GM12872 (cell line): ENCODE data around the gene PRKAG2.
A peak's percentile ranks its signal among the peaks of the same experiment; 100 is the strongest.

Experiments used
- TF ChIP-seq, protein P1 (sequence below): IDR thresholded peaks from 3 replicates; pipeline ENCODE4 v1.5.1; 2011; ENCODE audit warnings: low read depth, mild to moderate bottlenecking, low read length, moderate library complexity; ENCODE audit not compliant: insufficient read depth

Gene PRKAG2

DNA sequence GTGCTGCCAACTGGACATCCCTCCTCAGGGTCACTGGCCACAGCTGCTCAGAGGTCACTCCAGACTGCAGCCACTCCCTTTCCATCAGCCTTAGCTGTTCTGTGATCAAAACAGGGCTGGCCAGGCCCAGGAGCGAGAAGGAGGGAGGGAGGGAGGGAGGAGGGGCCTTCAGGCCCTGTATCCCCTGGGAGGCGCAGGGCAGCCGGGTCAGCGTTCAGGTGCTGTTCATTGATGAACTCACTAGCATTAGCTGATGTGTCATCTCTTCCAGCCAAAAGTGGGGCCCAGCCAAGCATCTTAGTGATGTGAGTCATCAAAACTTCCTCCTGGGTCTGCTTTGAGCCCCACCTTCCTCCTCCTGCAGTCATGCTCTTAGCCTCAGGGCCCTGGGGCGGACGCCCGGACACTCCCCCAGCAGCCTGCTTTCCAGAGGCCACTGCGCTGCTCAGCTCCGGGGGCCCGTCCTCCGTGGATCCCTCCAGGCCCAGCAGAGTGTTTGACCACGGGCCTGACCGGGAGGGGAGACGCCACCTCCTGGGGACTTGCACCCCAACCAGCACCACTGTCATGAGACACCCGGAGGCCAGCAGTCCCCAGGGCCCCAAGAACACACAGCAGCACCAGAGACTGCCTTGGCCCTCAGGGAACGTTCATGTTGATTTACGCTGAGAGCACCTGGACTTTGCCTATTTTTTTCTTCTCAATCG, 149.2 kb downstream of the PRKAG2 start:
- TF ChIP-seq, protein P1, sequence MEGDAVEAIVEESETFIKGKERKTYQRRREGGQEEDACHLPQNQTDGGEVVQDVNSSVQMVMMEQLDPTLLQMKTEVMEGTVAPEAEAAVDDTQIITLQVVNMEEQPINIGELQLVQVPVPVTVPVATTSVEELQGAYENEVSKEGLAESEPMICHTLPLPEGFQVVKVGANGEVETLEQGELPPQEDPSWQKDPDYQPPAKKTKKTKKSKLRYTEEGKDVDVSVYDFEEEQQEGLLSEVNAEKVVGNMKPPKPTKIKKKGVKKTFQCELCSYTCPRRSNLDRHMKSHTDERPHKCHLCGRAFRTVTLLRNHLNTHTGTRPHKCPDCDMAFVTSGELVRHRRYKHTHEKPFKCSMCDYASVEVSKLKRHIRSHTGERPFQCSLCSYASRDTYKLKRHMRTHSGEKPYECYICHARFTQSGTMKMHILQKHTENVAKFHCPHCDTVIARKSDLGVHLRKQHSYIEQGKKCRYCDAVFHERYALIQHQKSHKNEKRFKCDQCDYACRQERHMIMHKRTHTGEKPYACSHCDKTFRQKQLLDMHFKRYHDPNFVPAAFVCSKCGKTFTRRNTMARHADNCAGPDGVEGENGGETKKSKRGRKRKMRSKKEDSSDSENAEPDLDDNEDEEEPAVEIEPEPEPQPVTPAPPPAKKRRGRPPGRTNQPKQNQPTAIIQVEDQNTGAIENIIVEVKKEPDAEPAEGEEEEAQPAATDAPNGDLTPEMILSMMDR: 0 out of 3 replicates have a peak, but pooled peaks have one; percentile 4

DNA sequence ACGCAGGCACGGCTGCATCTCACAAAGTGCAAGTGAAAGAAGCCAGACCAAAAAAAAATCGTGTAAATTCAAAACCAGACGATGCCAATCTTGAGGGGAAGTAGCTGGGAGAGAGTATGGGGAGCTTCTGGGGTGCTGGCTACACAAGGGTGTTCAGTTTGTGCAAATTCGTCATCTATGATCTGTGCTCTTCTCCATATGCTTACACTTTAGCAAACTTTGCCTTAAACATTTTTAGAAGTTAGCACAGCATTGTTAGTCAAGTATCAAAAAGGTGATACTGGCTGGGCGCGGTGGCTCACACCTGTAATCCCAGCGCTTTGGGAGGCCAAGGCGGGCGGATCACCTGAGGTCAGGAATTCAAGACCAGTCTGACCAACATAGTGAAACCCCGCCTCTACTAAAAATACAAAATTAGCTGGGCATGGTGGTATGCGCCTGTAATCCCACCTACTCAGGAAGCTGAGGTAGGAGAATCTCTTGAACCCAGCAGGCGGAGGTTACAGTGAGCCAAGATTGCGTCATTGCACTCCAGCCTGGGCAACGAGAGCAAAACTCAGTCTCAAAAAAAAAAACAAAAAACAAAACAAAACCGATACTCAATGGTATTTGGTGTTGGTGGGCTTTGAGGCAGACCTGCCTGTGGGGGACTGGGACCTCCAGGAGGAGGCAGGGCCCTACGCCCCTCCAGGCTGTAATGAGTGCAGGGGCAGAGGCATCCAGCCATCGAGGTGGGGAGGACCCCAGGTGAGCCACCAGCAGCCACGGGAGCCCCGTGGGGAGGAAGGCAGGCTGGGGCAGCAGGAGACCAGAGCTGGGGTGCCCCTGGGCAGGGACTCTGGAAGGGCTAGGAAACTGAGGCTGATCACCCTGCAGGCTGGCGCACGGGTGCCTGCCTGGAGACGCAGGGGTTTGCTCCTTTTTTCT, 150.0 kb downstream of the PRKAG2 start:
- TF ChIP-seq, protein P1: no peak

DNA sequence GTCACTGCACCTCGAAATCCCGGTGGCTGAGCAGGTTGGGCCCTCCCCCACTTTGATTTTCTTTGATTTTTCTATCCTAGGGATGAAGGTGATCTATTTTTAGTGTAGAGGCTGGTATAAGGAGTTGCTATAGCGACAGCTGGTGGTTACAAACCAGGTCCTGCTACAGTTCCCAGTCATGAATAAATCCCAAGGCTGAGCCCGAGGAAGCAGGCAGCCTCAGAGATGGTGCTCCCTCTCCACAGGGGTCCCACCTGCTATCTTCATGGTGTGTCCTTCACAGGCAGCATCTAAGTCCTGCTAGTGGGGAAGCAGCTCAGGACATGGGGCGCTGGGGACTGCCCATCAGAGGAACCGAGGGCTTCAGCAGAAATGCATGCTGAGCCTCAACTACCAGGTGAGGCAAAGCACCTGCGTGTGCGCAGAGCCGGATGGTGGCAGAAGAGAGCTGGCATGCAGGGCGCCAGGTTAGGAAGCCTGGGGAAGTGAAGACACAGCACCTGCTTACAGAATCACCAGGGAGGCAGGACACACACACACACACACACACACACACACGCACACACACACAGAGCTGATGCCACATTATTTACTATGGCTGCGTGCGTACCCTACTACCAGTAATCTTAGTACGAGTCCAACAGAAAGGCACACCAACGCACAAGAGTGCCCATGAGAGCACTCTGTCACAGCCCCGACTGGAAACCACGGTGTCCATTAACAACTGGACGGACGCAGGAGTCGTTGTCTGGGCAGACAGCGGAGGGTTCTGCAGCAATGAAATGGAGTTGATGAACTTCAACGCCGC, 150.9 kb downstream of the PRKAG2 start:
- TF ChIP-seq, protein P1: no peak

DNA sequence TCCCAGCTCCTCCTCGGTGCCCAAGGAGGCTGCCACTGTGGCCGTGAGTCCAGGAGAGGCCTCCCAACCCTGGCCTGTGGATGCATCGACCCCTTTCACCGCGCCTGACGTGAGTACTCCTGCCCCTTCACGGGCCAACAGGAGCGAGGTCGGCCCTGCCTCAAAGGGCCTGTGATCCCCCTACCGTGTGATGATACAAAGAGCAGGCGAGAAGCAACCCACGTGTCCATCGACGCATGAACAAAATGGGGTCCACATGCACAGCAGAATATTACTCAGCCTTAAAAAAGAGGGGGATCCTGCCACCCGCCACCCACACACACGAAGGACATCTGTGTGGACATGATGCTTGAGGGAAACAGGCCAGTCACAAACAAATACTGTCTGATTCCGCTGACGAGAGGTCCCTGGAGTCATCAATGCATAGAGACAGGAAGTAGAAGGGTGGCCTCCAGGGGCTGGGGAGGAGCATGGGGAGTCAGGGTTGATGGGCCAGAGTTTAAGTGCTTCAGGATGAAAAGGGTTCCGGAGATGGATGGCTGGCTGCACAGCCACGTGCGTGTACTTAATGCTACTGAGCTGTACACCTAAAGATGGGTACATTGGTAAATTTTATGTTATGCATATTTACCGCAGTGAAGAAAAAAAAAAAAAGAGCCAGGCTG, 151.9 kb downstream of the PRKAG2 start:
- TF ChIP-seq, protein P1: no peak

DNA sequence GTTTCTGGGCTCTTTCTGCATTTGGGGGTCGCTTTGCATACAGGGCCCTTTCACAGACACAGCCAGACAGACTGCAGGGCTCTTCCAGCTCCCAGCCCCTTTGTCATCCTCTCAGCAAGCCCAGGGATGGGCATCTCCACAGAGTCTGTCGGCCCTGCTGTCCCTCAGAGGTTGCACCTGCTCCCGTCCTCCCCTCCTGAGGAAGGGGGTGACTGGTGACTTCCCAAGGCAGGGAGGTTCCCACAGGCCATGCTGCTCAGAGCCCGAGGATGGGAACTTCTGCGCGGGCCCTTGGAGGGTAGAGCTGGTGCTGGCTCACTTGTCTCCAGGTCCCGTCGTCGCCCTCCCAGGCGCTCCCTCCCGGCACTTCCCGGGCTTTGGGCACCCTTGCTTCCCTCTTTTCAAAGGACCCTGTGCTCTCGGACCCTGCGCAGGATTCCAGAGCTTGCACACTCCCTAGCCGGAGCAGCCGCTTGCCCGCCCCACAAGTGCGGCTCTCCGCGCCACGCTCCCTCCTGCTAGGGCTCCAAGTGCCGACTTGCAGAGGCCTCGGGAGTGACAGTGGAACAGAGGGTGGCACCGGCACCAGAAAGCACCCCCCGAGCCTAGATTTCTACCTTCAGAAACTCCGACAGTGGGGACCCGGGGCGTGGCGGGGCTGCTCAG, 152.5 kb downstream of the PRKAG2 start:
- TF ChIP-seq, protein P1: no peak

DNA sequence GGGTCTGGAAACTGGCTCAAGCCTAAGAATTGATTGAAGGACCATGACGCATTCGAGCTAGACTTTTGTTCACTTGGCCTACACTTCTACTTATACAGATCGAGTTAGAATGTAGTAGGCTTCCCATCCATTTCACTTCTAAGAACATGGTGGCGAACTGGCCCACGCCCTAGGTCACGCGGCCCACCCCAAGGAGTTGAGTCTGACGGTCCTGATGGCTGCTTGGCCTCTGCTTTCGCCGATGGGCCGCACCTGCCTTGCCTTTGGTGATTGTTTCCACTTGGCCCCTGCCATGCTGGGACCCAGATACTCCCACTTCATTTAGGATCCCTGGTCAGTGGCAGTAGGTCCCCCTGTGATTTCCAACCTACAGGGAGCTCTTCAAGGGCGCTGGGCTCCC, 153.6 kb downstream of the PRKAG2 start:
- TF ChIP-seq, protein P1: no peak
